Fibroblast of skin of scalp (primary cell): ENCODE measurements around the gene LAMA5.
"Not testable (repeated sequence)": the region's sequence is repeated elsewhere in the genome, so short reads cannot be mapped to it uniquely, and the experiment has no call there.

ENCODE experiments used
- DNase-seq: peaks from one replicate; pipeline ENCODE4 v3.0.0-alpha.2; 2013

The LAMA5 gene

DNA sequence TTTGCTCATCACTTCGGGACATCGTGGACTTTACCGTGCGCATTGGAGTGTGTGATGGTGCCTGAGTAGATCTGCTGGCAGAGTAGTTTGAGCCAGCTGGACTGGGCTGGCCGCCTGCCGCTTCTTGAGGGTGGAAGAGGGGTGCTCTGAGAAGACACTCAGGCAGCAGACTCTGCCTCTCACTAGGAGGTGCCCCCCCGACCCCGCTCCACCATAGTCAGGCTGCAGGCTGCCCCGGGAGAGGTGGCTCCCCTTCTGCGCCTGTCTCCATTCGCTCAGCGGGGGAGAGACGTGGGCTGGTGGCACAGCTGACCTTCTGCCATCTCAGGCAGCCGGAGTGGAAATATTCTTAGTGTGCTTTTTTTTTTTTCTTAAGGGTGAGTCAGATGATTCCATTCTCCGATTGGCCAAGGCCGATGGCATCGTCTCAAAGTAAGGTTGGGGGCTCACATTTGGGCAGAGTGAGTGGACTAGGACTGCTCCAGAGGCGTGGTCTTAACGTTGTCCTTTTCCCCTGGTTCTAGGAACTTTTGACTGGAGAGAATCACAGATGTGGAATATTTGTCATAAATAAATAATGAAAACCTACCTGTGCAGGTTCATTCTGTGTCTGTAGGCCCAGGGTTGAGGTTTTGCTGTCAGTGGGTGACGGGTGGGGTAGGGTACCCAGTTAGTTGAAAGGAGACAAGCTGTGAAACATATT lies 21.0 kb upstream of the LAMA5 start:
- DNase-seq, result no peak

DNA sequence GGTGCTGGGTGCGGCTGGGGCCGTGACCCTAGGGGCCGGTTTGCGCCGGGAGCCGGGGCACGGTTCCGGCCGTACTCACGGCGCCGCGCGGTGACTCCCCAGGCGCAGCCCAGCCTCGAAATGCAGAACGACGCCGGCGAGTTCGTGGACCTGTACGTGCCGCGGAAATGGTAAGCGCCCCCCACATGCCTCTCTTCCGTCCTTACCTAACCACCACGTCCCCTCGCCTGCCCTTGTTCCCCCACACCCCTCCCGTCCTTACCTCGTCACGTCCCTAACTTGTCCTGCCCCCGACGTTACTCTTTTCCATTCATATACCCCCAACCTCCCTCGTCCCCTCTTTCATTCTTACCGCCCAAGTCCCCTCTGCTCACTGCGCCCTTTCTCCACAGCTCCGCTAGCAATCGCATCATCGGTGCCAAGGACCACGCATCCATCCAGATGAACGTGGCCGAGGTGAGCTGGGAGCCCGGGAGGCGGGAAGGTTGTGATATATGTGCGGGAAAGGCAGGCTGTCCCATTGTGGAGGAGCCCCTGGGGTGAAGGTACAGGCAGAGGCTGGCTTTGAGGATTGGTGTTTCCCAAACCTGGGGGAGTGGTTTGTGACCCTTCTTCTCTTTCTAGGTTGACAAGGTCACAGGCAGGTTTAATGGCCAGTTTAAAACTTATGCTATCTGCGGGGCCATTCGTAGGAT lies 20.3 kb upstream of the LAMA5 start:
- no peak for DNase-seq

DNA sequence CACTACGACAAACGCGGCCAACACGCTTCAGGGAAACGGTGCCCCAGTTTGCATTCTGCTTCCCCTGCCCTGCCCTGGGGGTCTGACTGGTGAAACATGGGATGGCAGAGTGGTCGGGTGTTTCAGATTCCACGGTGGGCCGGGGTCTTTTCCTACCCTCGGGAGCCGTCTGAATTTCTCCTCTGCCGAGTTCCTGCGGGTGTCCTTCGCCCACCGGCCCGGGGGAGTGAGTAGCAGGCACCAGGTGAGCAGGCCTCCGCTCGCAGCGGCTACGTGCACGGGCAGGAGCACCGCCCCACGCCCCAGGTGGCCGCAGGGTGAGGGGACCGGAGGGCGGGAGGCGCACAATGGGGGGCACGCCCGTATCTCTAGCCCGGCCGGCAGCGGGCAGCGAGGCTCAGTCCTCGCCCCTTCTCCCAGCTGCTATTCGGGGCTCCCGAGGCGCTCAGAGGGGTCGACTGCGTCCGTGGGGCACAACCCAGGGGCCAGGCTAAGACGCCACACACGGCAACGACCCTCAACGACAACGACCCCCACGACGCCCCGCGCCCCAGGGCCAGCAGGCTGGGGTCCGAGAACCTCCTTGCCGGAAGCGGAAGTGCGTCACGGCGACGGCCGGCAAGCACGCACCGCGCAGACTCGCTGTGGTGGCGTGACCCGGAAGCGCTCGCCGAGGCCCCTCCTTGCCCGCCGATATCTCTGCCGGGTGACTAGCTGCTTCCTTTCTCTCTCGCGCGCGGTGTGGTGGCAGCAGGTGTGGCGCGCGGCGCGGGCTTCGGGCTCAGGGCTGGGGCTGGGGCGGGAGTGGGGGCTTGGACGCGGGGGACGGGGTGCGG lies 19.5 kb upstream of the LAMA5 start, which contains the start of gene RPS21:
Gene RPS21 (plus strand): TSS at position 721 of the 836 bp plus-strand sequence. CDS start 236 bp downstream, outside the sequence.
- peak; percentile 90 for DNase-seq

DNA sequence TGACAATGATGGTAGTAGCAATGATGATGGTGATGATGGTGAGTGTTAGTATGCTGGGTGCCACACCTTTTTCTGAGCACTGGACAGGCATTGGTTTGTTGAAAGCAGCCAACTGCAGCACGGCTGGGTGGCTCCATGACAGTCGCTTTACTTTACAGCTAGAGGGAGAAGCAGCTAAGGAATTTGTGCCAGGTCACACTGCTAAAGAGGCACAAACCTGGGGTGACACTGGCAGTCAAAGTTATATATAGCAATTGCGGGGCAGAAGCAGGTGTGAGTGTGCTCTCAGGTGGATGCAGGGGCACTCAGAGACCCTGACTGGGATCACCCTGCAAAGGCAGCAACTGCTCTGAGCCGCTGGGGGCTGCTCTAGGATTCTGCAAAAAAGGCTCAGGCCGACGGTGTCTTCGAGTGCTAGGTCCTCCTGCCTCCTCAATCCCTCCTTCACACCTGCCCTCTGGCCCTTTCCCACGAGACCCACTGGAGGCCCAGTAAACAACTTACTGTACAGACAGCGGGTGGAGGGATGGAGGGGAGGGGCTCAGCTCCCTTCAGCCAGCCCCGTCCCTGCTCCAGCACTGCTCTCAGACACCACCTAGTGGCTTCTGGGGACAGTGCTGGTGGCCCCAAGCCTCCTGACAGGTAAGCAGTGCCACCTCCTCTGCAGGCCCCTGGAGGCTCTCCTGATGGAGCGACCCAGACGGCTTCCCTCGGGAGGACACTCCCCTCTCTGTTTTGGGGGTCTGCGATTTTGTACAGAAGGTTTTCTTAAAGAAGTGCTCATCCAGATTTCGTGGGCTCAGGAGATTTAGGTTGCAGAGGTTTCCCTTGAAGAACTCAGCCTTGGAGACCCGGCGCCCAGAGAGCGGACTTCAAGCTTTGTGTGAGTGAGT lies 15.4 kb upstream of the LAMA5 start:
- DNase-seq, result peak; percentile 66

DNA sequence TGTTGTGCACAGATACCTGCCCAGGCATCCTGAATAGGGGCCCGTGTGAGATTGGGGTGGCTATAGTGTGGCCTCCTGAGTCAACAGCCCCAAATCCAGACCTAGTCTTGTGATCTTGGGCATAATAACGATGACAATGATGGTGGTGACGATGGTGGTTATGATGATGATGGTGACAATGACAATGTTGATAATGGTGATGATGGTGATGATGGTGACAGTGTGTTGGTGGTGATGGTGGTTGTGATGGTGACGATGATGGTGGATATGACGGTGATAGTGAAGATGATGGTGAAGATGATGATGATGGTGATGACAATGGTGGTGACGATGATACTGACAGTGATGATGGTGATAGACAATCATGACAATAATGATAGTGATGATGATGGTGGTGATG lies 14.7 kb upstream of the LAMA5 start:
- DNase-seq, result no peak

DNA sequence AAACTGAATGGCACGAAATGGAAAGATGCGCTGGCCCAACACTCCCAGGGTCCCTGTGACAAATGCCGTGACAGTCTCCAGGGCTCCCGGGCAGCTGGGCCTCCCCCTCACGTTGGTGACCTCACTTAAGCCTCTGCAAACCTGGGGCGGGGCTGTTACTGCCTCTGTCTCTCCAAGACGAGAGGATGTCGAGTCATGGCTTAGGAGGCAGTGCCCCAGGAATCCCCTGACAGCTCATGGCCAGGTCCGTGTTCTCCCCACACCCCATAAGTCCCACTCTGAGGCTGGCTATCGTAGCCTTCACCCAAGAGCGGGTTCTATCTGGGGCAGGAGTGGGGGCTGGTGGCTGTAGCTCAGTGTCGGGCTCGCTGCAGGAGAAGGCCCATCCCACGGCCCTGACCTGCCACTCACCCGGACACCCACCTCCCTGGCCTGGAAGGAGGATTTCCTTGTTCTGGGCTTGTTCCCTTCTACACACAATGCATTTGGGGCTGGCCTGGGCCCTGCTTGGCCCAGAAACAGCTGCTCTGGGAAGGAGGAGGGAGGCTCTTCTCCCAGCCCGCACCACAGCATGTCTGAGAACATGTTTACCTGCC lies 14.2 kb upstream of the LAMA5 start:
- DNase-seq, result peak; percentile 55

DNA sequence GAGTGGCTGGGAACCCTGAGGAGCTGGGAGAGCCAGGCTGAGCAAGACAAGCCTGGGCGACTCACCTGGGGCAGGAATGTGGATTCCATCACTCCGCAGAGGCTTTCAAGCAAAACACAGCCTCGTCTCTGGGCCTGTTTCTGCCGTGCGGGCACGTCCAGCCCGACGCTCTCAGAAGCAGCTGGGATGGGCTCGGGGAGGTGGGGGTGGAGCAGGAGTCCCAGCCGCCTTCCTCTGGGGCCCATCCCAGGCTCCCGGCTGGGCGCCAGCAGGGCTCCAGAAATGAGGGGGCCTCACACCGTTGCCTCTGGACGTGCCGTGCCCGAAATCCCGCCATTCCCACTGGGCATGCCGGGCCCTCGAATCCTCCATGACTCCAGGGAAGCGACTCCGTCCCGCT lies 11.1 kb upstream of the LAMA5 start:
- no peak for DNase-seq

DNA sequence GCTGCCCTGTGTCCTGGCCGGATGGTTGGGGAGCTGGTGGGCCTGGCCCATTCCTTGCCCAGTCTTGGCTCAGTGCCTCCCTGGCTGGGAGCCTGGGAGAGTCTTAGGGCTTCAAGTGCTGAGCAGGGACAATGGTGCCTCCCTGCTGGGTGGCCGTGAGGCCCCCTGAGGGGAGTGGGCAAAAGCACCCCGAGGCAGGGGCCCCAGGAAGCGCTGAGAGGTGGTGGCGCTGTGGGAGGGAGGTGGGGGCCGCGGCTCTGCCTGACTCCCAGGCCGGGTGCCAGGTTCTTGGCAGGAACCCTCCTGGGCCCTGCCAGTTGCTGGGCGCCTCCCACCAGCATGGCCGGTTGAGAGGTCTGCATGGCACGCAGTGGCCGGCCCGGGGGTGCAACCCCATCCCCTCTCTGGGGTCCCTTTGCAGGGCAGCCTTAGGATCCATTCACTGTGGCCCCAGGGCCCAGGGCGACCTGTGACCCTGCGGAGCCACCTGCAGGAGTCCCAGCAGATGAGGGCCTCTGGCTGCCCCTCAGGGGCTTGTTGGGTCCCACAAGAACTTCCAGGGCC lies 10.6 kb upstream of the LAMA5 start:
- DNase-seq, result no peak

DNA sequence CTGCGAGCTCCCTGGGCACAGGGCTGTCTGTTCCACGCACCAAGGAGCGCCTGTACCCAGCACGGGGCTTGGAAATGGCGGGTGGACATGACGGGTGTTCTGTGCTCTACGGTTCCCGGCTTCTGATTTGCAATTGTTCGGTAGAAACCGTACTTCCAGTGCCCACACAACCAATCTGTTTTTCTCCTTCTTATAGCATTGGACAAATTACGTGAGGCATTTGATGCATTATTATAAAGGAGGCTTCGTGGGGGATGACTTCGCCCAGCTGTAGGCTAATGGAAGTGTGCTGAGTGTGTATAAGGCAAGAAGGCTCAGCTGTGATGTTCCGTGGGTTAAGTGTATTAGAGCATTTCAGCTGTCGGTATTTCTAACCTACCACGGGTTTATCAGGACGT lies 10.0 kb upstream of the LAMA5 start:
- DNase-seq, result no peak

DNA sequence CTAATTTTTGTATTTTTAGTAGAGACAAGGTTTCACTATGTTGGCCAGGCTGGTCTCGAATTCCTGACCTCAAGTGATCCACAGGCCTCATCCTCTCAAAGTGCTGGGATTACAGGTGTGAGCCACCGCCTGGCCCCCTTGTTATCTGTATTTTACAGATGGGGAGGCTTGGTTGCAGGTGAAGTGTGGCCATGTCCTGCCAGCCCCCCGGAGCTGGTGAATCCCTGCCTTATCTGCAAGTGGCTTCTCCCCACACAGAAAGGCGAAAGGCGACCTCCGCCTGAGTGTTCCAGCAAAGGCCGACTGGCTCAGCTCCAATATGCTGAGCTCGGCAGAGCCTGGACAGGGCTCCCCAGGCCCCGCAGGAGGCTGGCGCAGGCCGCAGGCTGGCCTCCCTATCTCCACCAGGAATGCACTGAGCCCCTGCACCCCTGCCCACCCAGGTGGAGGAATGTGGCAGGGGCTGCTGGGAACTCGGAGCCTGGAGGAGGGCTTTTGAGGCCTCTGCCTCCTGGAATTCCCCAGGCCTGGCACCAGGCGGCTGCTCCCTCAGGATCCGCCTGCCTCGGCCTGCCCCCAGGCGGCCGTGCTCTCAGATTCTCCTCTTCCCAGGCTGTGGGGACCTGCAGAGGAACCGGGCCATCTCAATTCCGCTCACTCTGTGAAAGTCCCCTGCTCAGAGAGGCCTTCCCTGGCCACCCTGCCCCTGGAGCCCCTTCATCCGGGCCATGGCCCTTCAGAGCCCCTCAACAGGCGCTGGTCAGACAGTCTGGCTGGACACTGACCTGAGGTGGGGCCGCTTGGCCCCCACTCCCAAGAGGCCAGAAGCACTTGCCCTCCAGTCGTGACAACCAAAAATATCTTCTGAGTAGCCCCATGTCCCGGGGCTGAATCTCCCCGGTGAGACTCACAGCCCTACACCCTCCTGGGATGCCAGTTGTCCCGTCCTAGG lies 9.3 kb upstream of the LAMA5 start:
- DNase-seq, result peak; percentile 70

DNA sequence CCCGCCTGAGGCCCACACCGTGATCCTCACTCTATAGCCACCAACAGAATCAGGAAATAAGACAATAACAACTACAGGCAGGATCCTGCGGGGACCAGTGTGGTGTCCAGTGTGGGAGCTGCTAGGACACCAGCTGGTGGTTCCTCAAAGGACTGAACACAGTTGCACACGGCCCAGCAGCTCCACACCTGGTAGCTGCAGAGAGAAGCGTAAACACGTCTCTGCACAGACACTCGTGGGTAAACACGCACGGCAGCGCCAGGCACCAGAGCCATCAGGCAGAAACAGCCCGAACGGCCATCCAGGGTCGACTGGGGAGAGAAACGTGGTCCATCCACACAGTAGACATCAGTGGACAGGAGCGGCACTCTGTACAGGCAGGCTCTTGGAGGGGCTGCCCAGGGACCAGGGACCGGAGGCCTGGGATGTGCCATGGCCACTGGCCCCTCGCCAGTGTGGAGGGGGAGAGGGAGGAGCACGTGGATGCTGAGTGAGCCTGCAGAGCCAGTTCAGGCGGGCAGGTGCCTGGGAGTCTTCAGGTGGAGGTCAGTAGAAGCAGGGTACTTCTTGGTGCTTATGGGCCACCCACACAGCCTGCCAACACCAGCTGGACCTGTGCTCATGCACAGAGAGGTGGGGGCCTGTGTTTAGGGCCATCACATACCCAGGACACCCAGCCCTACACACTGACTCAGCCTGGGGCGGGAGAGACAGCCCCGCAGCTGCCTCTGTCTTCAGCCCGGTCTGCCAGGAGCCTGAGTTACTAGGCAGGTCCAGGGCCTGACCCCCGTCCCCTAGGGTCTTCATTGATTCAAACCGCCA lies 7.4 kb upstream of the LAMA5 start:
- no peak for DNase-seq

DNA sequence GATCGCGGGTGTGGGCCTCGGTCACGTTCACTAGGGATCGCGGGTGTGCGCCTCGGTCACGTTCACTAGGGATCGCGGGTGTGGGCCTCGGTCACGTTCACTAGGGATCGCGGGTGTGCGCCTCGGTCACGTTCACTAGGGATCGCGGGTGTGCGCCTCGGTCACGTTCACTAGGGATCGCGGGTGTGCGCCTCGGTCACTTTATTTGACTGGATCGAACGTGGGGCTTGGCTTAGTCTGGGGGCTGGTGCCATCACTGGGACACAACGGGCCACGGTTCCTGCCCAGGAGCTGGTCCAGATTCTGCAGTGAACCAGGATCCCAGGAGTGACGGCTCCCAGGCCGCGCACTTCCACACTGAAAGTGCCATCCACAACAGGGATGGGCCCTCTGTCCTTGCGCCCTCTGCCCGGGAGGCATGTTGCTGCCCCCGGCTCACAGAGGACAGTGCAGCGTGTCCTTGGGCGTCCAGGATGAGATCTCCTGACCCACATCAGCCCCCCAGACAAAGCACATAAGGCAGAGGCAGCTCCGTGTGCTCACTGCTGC lies 6.6 kb upstream of the LAMA5 start:
- not testable (repeated sequence) for DNase-seq

DNA sequence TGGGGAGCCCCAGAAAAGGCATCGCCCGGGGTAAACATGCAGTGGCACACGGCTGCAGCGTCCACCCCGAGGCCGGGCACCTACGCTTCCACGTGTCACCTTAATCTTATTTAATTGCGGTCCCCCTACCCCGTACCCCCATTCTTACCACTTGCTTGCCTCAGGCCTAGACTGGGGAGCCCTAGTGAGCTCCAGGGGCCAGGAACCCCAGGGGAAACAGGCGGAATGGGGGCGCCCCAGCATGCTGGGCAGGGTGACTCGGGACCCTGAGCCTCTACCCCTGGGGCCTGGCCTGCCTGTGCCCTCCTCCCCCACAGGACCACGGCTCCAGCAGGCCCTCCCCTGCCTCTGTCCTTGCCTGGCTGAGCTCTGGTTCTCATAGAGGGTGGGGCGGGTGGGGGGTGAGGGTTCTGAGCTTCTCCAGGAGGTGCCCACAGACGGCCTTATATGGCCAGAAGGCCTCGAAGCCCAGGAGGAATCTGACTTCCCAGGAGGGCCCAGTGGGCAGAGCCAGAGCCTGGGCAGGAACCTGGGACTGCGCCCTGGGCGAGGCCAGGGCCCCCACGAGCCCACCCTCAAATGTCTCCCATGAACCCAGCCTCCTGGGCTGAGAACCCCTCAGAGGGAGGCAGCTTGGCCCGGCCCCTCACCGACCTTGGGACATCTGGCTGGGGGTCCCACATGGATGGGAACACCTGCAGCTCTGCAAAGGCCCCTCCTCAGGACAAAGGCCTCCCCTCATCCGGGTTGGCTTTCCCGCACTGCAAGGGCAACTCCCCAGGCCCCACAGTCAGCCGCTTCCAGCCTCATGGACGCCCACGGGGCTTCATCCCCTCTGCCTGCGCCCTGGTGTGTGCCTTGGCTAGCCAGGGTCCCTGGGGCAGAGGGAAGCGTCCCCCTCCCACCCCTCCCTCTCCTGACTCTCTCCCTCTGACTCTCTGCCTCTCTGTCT lies 5.2 kb upstream of the LAMA5 start:
- DNase-seq, result no peak

DNA sequence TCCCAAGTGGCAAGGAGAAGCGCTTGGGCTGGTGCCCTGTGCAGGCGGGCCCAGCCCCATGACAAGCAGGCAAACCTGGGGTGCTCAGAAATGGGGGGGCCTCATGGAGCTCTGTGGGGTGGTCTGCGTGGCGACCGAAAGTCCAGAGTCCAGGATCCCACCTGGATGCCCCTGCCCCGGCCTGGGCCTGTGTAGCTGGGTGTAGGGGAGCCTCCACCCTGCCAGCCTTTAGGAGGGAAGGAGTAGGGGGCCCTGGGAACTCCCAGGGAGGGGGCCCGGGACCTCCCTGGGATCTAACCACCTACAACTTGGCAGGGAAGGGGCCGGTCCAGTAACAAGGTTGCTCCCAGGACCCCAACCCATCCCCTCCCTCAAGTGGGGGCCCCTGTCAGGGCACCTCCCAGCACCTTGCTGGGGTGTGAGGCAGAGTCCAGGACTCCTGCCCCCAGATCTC lies 4.5 kb upstream of the LAMA5 start:
- no peak for DNase-seq

DNA sequence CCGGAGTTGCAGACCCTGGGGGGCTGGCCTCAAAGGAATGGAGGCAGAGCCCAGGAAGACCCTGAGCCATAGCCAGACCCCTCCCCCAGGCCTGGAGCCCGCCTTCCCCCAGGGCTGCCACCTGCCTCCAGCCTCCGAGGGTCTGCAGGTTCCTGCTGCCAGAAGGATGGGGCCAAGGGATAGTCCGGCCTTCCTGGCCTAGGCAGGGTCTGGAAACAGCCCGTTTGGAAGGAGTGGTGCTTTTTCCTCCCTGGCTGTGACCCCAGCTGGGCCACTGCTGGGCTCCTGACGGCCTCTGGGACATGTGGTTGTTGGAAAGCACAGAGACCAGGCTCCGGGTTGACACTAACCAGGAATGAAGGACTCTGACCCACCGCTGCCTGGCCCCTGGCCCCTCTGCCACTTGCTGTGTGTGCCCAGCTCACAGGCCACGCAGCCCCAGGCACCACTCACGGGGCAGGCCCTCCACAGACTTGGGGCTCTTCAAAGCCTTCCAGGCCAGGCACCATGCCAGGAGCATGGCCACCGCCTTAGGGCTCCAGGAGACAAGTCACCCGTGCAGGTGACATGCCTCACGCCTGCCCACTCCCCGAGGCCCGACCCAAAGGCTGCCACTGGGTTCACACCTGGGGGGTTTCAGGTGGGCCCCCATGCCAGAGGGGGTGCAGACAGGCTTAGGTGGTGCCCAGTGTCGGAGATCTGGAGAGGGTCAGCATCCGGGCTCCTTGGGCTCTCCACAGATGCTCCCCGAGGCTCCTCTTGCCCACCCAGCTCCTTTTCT lies 3.9 kb upstream of the LAMA5 start:
- DNase-seq, result no peak

DNA sequence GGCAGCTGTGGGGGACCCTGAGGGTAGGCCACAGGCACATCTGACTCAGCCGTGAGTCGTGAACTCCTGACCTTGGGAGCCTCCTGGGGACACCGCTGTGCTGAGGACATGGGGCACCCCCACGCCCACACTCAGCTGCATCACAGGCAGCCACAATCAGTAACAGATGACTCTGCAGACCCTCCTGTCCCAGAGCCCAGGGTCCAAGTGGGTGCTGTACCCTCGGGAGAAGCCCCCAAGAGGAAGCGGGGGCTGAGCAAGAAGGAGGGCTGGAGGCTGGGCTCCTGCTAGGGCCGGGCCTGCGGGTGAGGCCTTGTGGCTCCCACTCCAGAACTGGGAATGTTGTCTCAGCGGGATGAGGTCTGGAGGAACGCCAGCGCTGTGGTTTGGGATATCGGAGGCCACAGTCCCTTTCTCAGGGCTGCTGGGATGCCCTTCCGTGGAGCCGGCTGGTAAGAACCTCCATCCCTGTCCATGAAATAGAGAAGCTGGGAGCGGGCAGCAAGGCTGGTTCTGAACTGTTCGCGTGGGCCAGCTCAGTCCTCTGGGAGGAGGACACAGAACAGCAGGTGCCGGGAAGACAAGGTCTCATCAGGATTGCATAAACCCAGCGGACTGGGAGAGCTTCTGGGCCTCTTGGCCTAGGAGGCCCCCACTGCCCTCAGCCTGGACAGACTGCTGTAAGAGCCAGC lies 3.1 kb upstream of the LAMA5 start:
- peak; percentile 94 for DNase-seq

DNA sequence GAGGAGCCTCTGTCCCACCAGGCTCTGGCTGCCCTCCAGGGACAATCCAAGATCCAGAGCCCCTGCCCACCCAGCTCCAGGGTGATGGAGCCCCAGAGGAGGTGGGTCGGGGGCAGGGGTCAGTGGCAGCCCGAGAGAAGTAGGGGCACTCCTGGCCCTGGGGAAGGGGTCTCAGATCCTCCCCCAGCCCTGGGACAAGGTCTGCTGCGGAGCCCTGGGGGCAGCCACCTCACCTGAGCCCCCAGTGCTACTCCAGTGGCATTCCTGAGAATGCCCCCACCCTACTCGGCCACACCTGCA lies 2.7 kb upstream of the LAMA5 start:
- no peak for DNase-seq
